Activated naive CD8-positive, alpha-beta T cell treated with anti-CD3 and anti-CD28 coated beads, Interleukin-2, amount 10 ng/mL, durations not matched to agents 7 days and 5 days (primary cell): ENCODE measurements around the gene SYTL1. TPM values are rescaled to one million over a fixed set of nuclear protein-coding genes. Genes with fewer than 3 reads are reported as not detected.

Experiments
- ATAC-seq: fragments of 150-1000 bp; cut with Tn5 transposase; one replicate; pipeline ENCODE4 v1.10.0; 2021; ENCODE audit warnings: low read depth, moderate library complexity
- POLR2A ChIA-PET: fragments of 350-600 bp; sonication (Branson Sonifier 250); formaldehyde crosslinking; loops from one replicate; lab custom pipeline; 2021; ENCODE audit warnings: antibody characterized with exemption; lab: Charles Lee
- DNase-seq: peaks from one replicate; pipeline ENCODE4 v3.0.0; 2021
- H3K27ac Mint-ChIP-seq: one replicate; pipeline ENCODE4 v1.8.0; 2022; ENCODE audit warnings: mild to moderate bottlenecking, mixed read lengths
- H3K27me3 Mint-ChIP-seq: one replicate; pipeline ENCODE4 v1.8.0; 2022; ENCODE audit warnings: mild to moderate bottlenecking, moderate library complexity, mixed read lengths
- H3K36me3 Mint-ChIP-seq: one replicate; pipeline ENCODE4 v1.8.0; 2021; ENCODE audit warnings: mild to moderate bottlenecking, mixed read lengths
- H3K4me1 Mint-ChIP-seq: one replicate; pipeline ENCODE4 v1.8.0; 2021; ENCODE audit warnings: mixed read lengths
- H3K4me3 Mint-ChIP-seq: one replicate; pipeline ENCODE4 v1.8.0; 2022; ENCODE audit warnings: mild to moderate bottlenecking, moderate library complexity, mixed read lengths
- H3K9me3 Mint-ChIP-seq: one replicate; pipeline ENCODE4 v1.8.0; 2021; ENCODE audit warnings: mixed read lengths
- total RNA-seq, 2 experiments: library from RNA; stranded (reverse); gene quantifications; one replicate each; pipeline ENCODE4 v1.2.3, GENCODE V29; 2021

SYTL1 gene
- total RNA-seq, 2 experiments from 2014 or later = 103 to 105 TPM

DNA sequence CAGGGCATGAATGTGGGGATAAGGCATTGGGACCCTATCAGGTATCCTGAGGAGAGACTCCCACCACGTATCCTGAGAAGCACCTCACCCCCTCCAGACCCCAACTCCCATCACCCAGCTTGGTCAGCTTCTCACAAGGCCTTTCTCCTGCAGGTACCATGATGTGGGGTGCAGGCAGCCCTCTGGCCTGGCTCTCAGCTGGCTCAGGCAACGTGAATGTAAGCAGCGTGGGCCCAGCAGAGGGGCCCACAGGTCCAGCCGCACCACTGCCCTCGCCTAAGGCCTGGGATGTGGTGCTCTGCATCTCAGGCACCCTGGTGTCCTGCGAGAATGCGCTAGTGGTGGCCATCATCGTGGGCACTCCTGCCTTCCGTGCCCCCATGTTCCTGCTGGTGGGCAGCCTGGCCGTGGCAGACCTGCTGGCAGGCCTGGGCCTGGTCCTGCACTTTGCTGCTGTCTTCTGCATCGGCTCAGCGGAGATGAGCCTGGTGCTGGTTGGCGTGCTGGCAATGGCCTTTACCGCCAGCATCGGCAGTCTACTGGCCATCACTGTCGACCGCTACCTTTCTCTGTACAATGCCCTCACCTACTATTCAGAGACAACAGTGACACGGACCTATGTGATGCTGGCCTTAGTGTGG lies 51.9 kb downstream of the SYTL1 start:
- peaks cover 14% of the 10 kb centered on the region for H3K4me1 Mint-ChIP-seq
- no peaks in the 10 kb centered on the region for H3K9me3 Mint-ChIP-seq
- peaks cover 10% of the 10 kb centered on the region for H3K27me3 Mint-ChIP-seq
- H3K36me3 Mint-ChIP-seq = no peaks in the 10 kb centered on the region
- DNase-seq (no peak), ATAC-seq (no peak)
- POLR2A ChIA-PET = no interaction called here
- H3K4me3 Mint-ChIP-seq = peak overlapping the region; percentile 78
- H3K27ac Mint-ChIP-seq = no peak overlapping the region

DNA sequence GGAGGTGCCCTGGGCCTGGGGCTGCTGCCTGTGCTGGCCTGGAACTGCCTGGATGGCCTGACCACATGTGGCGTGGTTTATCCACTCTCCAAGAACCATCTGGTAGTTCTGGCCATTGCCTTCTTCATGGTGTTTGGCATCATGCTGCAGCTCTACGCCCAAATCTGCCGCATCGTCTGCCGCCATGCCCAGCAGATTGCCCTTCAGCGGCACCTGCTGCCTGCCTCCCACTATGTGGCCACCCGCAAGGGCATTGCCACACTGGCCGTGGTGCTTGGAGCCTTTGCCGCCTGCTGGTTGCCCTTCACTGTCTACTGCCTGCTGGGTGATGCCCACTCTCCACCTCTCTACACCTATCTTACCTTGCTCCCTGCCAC lies 52.4 kb downstream of the SYTL1 start:
- Mint-ChIP-seq H3K9me3 (no peaks in the 10 kb centered on the region), H3K27ac (peak overlapping the region; percentile 48), H3K4me3 (peak overlapping the region; percentile 39), H3K36me3 (no peaks in the 10 kb centered on the region), H3K27me3 (peaks cover 10% of the 10 kb centered on the region), H3K4me1 (peaks cover 14% of the 10 kb centered on the region)
- POLR2A ChIA-PET = interaction anchor here (0.8 to 1.7 kb wide), 4 partner anchors 93 to 294 kb away, joined by 3 to 8 read pairs (median 5); no protein-coding TSS in a partner anchor
- ATAC-seq (no peak), DNase-seq (no peak)

DNA sequence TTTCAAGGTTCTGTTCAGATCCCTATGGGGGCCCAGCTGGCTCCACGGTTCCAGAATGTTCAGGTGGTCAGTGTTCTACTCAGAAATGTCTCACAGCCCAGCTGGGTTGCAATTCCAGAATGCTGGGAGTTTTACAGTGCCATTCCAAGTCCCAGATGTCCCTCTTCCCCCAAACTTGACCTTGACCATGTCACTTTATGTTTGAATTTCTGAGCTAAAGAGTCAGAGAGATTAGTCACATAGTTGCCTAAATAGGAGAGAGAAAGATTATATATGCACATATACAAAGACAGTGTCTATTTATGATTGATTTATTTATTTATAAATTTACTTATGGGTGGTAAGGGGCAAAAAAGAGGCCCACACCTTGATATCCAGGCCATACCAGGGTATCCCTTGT lies 53.1 kb downstream of the SYTL1 start:
- H3K27ac Mint-ChIP-seq = peak overlapping the region; percentile 48
- H3K27me3 Mint-ChIP-seq = peaks cover 4% of the 10 kb centered on the region
- H3K4me1 Mint-ChIP-seq = peaks cover 14% of the 10 kb centered on the region
- DNase-seq (no peak), ATAC-seq (no peak)
- no peaks in the 10 kb centered on the region for H3K9me3 Mint-ChIP-seq
- POLR2A ChIA-PET = interaction anchor here (0.8 to 1.7 kb wide), 6 partner anchors 38 to 295 kb away, joined by 3 to 8 read pairs (median 4); no protein-coding TSS in a partner anchor
- H3K4me3 Mint-ChIP-seq = no peak overlapping the region
- H3K36me3 Mint-ChIP-seq = no peaks in the 10 kb centered on the region

DNA sequence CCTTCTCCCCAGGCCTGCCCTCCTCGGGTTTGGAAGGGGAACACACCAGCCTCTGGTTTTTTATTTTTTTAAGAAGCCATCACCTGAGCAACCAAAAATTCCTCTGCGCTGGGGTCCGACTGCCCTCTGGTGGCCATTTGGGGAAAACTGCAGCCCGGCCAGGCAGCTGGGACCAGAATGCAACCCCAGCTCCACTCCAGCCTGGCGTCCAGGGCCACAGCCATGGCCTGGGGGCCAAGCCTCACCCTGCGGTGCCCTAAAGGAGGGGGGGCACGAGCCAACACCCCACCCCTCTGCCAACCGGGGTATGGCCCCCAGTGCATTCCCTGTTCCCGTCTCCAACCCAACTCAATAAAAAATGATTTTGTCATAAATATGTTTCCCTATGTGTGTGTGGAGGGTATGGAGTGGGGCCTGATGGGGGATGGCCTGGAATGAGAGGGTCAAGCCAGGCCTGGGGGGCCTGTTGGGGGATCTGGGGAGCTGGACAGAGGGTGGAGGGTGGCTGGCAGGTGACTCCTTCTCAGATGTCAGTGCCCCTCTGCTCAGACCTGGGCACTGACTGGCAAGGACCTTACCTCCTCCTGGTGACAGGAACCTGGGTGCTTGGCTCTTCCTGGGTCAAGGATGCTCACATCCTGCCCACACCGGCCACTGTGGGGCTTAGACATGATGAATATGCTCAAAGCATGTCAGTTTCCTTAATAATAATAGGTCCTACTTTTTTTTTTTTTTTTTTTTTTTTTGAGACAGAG lies 53.8 kb downstream of the SYTL1 start:
- H3K4me3 Mint-ChIP-seq = no peak overlapping the region
- no peak overlapping the region for H3K27ac Mint-ChIP-seq
- no peaks in the 10 kb centered on the region for H3K36me3 Mint-ChIP-seq
- H3K9me3 Mint-ChIP-seq = no peaks in the 10 kb centered on the region
- DNase-seq = peak; percentile 83
- ATAC-seq = peak; percentile 44
- peaks cover 3% of the 10 kb centered on the region for H3K27me3 Mint-ChIP-seq
- H3K4me1 Mint-ChIP-seq = peaks cover 14% of the 10 kb centered on the region
- POLR2A ChIA-PET = interaction anchor here (0.8 to 1.7 kb wide), 6 partner anchors 38 to 296 kb away, joined by 3 to 8 read pairs (median 4); no protein-coding TSS in a partner anchor

DNA sequence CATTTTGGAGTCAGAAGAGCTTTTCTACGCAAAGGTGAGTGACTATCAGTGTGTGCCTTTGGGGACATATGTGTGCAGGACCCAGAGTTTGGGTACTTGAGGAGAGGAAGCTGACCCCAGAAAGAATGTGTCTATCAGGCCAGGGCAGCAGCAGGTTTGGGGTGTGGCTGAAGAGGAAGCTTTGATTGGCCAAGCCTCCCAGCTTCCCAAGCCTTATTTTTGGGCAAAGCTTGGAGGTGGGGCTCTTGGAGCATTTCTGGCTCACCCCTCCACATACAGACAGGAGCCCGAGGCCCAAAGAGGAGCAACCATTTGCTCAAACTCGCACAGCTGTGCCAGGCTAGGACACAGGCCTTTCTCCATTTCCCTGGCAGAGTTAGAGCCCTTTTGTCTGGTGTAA lies 55.3 kb downstream of the SYTL1 start:
- ATAC-seq (no peak), DNase-seq (no peak)
- POLR2A ChIA-PET = no interaction called here
- H3K4me1 Mint-ChIP-seq = peaks cover 9% of the 10 kb centered on the region
- H3K4me3 Mint-ChIP-seq = no peak overlapping the region
- no peaks in the 10 kb centered on the region for H3K9me3 Mint-ChIP-seq
- no peak overlapping the region for H3K27ac Mint-ChIP-seq
- H3K36me3 Mint-ChIP-seq = no peaks in the 10 kb centered on the region
- H3K27me3 Mint-ChIP-seq = no peaks in the 10 kb centered on the region

DNA sequence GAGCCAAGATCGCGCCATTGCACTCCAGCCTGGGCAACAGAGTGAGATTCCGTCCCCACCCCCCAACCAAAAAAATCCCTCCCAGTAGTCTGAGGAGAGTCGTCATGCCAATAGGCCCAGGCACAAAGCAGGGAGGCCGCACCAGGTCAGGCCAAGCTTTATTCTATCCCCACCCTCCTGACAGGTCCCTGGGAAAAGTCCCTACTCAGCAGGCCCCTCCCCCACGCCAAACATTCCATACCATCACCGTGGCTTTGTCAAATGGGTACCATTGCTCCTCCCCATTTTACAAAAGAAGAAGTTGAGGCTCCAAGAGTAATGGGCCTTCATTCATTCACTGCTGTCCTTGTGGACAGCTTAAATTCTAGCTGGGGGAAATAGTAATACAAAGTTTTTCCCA lies 55.9 kb downstream of the SYTL1 start:
- DNase-seq (no peak), ATAC-seq (no peak)
- no peaks in the 10 kb centered on the region for H3K27me3 Mint-ChIP-seq
- no peaks in the 10 kb centered on the region for H3K36me3 Mint-ChIP-seq
- H3K27ac Mint-ChIP-seq = no peak overlapping the region
- H3K4me3 Mint-ChIP-seq = no peak overlapping the region
- H3K9me3 Mint-ChIP-seq = no peaks in the 10 kb centered on the region
- POLR2A ChIA-PET = interaction anchor here (0.5 kb wide), 1 partner anchor 25 kb away, joined by 3 read pairs; no protein-coding TSS in a partner anchor
- H3K4me1 Mint-ChIP-seq = peaks cover 6% of the 10 kb centered on the region

DNA sequence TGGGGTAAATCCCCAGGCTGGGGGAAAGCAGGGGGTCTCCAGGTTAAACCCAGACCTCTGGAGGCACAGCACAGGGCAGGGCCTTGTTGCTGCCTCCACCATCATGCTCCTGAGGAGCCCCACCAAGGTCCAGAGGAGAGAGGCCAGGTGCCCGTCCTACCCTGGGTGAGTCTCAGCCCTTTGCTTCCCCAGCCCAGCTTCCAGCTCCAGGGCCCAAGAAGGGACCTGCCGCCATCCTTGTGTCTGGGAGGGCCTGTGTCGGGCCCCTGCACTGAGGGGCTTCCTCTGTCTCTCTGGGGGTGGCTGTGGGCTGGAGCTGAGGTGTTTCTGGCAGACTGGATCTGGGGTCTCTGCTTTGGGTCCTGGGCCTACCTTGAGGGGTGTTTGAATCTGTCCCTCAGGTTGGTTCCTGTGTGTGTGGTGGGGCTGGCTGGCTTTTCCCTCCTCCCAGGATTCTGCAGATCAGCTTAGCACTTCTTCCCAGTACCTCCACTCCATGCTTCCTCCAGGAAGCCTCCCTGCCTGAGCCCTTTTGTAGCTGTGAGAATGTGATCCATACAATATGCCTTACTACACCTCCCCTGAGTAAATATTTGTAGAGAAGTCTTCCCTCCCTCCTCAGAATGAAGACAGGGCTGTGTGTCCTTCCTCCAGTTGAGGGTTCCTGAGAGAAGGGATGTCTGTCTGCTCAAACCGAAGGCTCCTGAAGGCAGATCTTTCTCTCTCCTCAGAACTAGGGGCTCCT lies 56.8 kb downstream of the SYTL1 start:
- Mint-ChIP-seq H3K27me3 (no peaks in the 10 kb centered on the region), H3K27ac (no peak overlapping the region), H3K36me3 (no peaks in the 10 kb centered on the region), H3K4me3 (no peak overlapping the region), H3K4me1 (peaks cover 9% of the 10 kb centered on the region), H3K9me3 (no peaks in the 10 kb centered on the region)
- DNase-seq (no peak), ATAC-seq (no peak)
- POLR2A ChIA-PET = interaction anchor here (1.4 kb wide), 1 partner anchor 103 kb away, joined by 4 read pairs; no protein-coding TSS in a partner anchor

DNA sequence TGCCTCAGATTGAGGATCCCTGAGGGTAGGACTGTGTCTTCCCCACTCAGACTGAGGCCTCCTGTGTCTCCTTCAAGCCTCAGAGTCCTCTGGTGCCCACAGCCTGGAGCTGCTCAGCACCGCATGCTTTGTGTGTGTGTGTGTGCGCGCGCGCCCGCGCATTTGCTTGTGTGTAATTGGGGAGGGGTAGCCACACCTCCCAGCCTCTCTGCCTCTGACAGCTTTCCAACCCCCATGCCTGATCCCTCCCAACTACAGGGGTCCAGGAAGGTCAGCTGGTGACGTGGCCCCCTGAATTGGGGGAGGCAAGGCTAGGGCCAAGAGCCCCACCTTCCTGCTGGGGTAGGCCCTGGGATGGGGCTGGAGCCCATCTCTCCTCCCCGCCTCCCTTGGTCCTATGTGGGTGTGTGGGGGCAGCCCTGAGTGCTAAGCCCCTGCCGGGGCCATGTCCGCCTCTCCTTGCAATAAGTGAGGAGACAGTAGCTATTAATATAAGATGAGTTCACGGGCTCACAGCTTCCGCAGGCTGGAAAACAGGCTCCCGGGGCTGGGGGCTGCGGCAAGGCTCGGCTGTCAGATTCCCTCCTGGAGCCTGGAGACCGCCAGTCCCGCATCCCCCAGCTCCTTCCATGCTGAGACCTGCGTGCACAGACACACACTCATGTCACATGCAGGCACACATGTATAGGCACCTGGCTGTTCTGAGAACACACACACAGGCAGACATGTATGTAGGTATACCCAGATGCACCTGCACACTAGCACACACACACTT lies 57.6 kb downstream of the SYTL1 start:
- Mint-ChIP-seq H3K27me3 (no peaks in the 10 kb centered on the region), H3K4me1 (peaks cover 16% of the 10 kb centered on the region), H3K27ac (no peak overlapping the region), H3K4me3 (no peak overlapping the region), H3K9me3 (no peaks in the 10 kb centered on the region), H3K36me3 (no peaks in the 10 kb centered on the region)
- DNase-seq = no peak
- POLR2A ChIA-PET = interaction anchor here (0.6 to 1.4 kb wide), 2 partner anchors 55 to 103 kb away, joined by 4 to 9 read pairs; no protein-coding TSS in a partner anchor
- ATAC-seq = no peak

DNA sequence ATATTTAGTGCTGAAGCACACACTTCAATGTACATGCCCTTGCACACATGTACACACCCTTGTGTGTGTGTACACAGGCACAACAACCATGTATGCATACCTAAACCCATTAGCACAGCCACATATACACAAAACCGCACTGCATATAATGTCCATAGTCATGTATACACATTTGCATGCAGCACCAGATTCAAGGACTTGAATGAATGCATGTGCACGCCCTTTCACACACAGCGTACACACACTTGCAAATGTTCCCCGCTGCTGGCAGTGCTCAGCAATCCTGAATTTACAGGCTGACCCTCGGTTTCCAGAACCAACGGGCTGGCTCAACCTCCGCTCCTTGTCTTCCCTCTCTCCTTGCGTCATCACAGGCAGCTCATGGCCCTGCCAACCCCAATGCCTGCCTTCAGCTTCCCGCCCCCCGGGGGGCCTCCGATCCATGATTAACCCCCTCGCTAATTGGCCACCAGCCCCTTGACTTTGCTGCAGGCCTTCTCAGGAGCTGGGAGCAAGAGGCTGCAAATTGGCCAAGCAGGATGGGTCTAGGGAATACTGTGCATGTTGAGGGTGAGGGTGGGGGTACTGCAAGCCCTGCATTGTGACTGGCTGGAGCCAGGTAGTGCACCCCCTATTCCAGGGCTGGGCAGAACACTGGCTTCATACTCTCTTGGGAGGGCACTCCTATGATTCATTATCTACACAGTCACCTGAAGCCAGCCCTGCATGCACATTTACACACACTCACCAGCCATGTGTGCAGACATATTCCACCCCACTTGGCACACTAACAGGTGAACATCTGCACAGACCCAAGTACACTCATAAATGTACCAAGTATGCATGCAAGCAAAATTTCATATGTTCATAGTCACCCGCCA lies 58.5 kb downstream of the SYTL1 start:
- no peak for DNase-seq
- no peak for ATAC-seq
- H3K36me3 Mint-ChIP-seq = no peaks in the 10 kb centered on the region
- H3K4me3 Mint-ChIP-seq = no peak overlapping the region
- H3K27ac Mint-ChIP-seq = no peak overlapping the region
- H3K4me1 Mint-ChIP-seq = peaks cover 14% of the 10 kb centered on the region
- H3K9me3 Mint-ChIP-seq = no peaks in the 10 kb centered on the region
- H3K27me3 Mint-ChIP-seq = no peaks in the 10 kb centered on the region
- POLR2A ChIA-PET = interaction anchor here (0.6 kb wide), 1 partner anchor 56 kb away, joined by 9 read pairs; no protein-coding TSS in a partner anchor

DNA sequence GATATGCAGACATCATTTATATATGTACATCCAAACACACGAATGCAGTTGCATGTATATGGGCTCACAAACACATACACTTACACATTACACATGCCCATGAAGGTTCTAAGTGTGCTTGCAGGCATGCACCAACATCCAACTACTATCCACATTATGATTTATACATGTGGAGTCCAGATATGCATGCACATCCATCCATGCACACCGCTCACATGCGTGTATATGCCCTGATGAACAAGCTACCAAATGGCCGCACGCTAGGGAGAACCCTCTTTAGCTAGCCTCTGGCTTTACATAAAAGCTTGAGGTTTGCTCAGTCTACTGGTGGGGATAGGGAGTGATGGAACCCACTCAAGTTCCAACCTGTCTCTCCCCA lies 59.1 kb downstream of the SYTL1 start:
- Mint-ChIP-seq H3K9me3 (no peaks in the 10 kb centered on the region), H3K27me3 (no peaks in the 10 kb centered on the region), H3K4me1 (peaks cover 14% of the 10 kb centered on the region), H3K4me3 (no peak overlapping the region), H3K27ac (no peak overlapping the region), H3K36me3 (no peaks in the 10 kb centered on the region)
- DNase-seq (no peak), ATAC-seq (no peak)
- POLR2A ChIA-PET = interaction anchor here (1.0 kb wide), 1 partner anchor 9 kb away, joined by 3 read pairs; the partner anchor contains the start of gene GPR3

DNA sequence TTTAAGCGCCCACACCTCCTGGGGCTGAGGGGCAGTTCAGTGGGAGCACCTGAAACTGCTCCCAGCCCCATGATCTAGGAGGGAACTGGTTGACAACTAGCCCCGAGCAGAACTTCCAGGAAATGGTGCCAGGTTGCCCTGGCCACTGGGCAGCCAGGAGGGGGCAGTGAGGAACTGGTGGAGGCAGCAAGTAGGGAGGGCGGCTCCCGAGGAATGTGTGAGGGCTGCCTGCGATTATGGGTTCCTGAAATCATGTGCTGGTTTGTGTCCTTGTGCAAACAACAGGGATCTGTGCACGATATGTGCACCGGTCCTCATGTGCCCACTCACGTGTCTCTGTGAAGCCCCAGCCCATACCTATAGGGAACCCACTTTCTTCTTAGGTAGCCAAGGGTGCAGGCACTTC lies 60.5 kb downstream of the SYTL1 start:
- H3K27me3 Mint-ChIP-seq = no peaks in the 10 kb centered on the region
- H3K4me1 Mint-ChIP-seq = peaks cover 14% of the 10 kb centered on the region
- POLR2A ChIA-PET = interaction anchor here (1.0 to 1.9 kb wide), 4 partner anchors 28 to 261 kb away, joined by 3 to 5 read pairs (median 4); partner anchors contain the start of gene AHDC1
- peaks cover 2% of the 10 kb centered on the region for H3K36me3 Mint-ChIP-seq
- ATAC-seq = no peak
- no peaks in the 10 kb centered on the region for H3K9me3 Mint-ChIP-seq
- no peak for DNase-seq
- H3K27ac Mint-ChIP-seq = peak overlapping the region; percentile 63
- no peak overlapping the region for H3K4me3 Mint-ChIP-seq
